Measurements from ENCODE around the gene ABCG5. TPM values are rescaled to one million over a fixed set of nuclear protein-coding genes. Genes with fewer than 3 reads are reported as not detected.

The ABCG5 gene
- total RNA-seq, 1 donor from 2014 or later: not detected

GRCh38 chr2:43842866-43843226 is 4.2 kb upstream of the ABCG5 start:
- H3K4me3 ChIP-seq (ENCODE audit: low read depth, low read length): no peak overlapping the region
- no peak for DNase-seq (ENCODE audit: low read depth)
- TF ChIP-seq CTCF (conservative IDR thresholded peaks at IDR 0.05; ENCODE audit: low read depth, low read length): no peak

- TF ChIP-seq CTCF (conservative IDR thresholded peaks at IDR 0.05; ENCODE audit: low read depth, low read length): no peak
- H3K4me3 ChIP-seq (ENCODE audit: low read depth, low read length): no peak overlapping the region
- DNase-seq (ENCODE audit: low read depth): no peak
Observed at GRCh38 chr2:43841949-43842865, 3.6 kb upstream of the ABCG5 start.

- H3K4me3 ChIP-seq (ENCODE audit: low read depth, low read length): no peak overlapping the region
- DNase-seq (ENCODE audit: low read depth): no peak
- no peak for TF ChIP-seq CTCF (conservative IDR thresholded peaks at IDR 0.05; ENCODE audit: low read depth, low read length)
Observed at GRCh38 chr2:43840965-43841364, 2.3 kb upstream of the ABCG5 start.

GRCh38 chr2:43839776-43840564 is 1.3 kb upstream of the ABCG5 start:
- no peak overlapping the region for H3K4me3 ChIP-seq (ENCODE audit: low read depth, low read length)
- TF ChIP-seq CTCF (conservative IDR thresholded peaks at IDR 0.05; ENCODE audit: low read depth, low read length): no peak
- DNase-seq (ENCODE audit: low read depth): no peak

- DNase-seq (ENCODE audit: low read depth): no peak
- no peak overlapping the region for H3K4me3 ChIP-seq (ENCODE audit: low read depth, low read length)
- no peak for TF ChIP-seq CTCF (conservative IDR thresholded peaks at IDR 0.05; ENCODE audit: low read depth, low read length)
Observed at GRCh38 chr2:43837831-43838559, 644 bp downstream of the ABCG5 start.

GRCh38 chr2:43837033-43837432 is 1.6 kb downstream of the ABCG5 start:
- no peak for TF ChIP-seq CTCF (conservative IDR thresholded peaks at IDR 0.05; ENCODE audit: low read depth, low read length)
- no peak overlapping the region for H3K4me3 ChIP-seq (ENCODE audit: low read depth, low read length)
- DNase-seq (ENCODE audit: low read depth): no peak

Measured in epithelial cell of proximal tubule (primary cell).